SK-N-MC (cell line): ENCODE measurements around the gene CUX1.
"Not testable (repeated sequence)": the region's sequence is repeated elsewhere in the genome, so short reads cannot be mapped to it uniquely, and the experiment has no call there.

Experiments
- DNase-seq: peaks from one replicate; pipeline ENCODE4 v3.0.0-alpha.2; 2011; ENCODE audit warnings: low read depth, low spot score
- H3K27ac ChIP-seq: fragments of 200-600 bp; sonication (generic); 2 replicates; pipeline ENCODE4 v1.5.1; 2016; ENCODE audit warnings: mixed run types
- H3K36me3 ChIP-seq: fragments of 200-600 bp; sonication (generic); 2 replicates; pipeline ENCODE4 v1.6.1; 2017; ENCODE audit warnings: antibody characterized with exemption, low read length, mixed read lengths; ENCODE audit not compliant: insufficient read depth
- H3K4me3 ChIP-seq: fragments of 200-600 bp; sonication (generic); 2 replicates; pipeline ENCODE4 v1.5.1; 2016
- H3K9ac ChIP-seq: fragments of 200-600 bp; sonication (generic); 2 replicates; pipeline ENCODE4 v1.8.0; 2017; ENCODE audit warnings: mixed run types, mixed read lengths; ENCODE audit not compliant: insufficient read length
- H3K9me3 ChIP-seq: fragments of 200-600 bp; sonication (generic); 2 replicates; pipeline ENCODE4 v1.6.1; 2017; ENCODE audit warnings: low read depth, mild to moderate bottlenecking, antibody characterized with exemption, low read length, moderate library complexity, mixed read lengths
- EZH2 ChIP-seq: fragments of 200-600 bp; sonication (generic); IDR thresholded peaks from one replicate; pipeline ENCODE4 v1.6.1; 2017; ENCODE audit warnings: antibody characterized with exemption
- FOXP2 ChIP-seq: optimal IDR thresholded peaks from 2 replicates; pipeline ENCODE3; 2011; ENCODE audit warnings: mild to moderate bottlenecking, moderate library complexity; ENCODE audit not compliant: insufficient read depth; ENCODE audit errors: extremely low read length, control extremely low read depth
- POLR2AphosphoS5 ChIP-seq: IDR thresholded peaks from 2 replicates; pipeline ENCODE4 v1.6.1; 2012; ENCODE audit warnings: mild to moderate bottlenecking, low read depth, low read length, borderline replicate concordance

Gene CUX1

GRCh38 chr7:101788517-101788916, 28.9 kb upstream of the CUX1 start:
- no peak overlapping the region for H3K4me3 ChIP-seq
- TF ChIP-seq POLR2AphosphoS5 (no peak), FOXP2 (no peak), EZH2 (no peak)
- no peaks in the 10 kb centered on the region for H3K9me3 ChIP-seq
- H3K36me3 ChIP-seq: no peaks in the 10 kb centered on the region
- DNase-seq: no peak
- no peak overlapping the region for H3K27ac ChIP-seq
- H3K9ac ChIP-seq: no peak overlapping the region

DNA sequence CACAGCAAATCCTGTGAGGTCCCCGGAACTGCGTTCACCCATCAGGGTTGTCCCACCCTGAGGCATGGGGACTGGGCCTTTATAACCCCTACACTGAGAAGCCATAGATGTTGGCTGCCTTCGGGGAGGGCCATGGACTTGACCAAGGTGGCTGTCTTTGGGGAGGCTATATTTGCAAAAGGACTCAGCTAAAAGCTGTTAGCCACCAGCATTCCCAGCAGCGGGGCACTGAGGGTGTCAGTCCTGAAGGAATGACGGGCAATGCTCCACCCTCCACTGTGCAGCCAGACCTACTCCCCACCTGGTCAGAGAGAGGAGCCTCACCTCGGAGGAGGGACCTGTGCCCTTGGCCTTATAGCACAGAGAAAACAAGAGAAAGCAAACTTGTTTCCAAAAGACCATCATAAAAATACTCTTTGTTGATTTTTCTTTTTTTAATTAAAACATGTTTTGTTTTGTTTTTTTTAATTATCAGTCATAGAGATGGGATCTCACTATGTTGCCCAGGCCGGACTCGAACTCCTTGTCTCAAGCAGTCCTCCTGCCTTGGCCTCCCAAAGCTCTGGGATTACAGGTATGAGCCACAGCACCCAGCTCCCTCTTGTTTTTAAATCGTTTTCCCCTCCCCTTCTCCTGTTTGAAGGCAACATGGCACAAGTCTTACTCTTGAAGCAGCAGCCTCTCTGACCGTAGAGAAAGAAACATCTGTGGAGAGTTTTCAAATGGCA, 26.7 kb upstream of the CUX1 start:
- H3K9me3 ChIP-seq: no peaks in the 10 kb centered on the region
- TF ChIP-seq POLR2AphosphoS5 (no peak), EZH2 (no peak), FOXP2 (no peak)
- H3K4me3 ChIP-seq: no peak overlapping the region
- DNase-seq: no peak
- no peaks in the 10 kb centered on the region for H3K36me3 ChIP-seq
- H3K27ac ChIP-seq: no peak overlapping the region
- H3K9ac ChIP-seq: no peak overlapping the region

- TF ChIP-seq POLR2AphosphoS5 (no peak), FOXP2 (no peak), EZH2 (no peak)
- H3K27ac ChIP-seq: no peak overlapping the region
- no peak overlapping the region for H3K4me3 ChIP-seq
- no peak overlapping the region for H3K9ac ChIP-seq
- no peaks in the 10 kb centered on the region for H3K36me3 ChIP-seq
- no peak for DNase-seq
- H3K9me3 ChIP-seq: no peaks in the 10 kb centered on the region
Measured at GRCh38 chr7:101792051-101792681, 25.3 kb upstream of the CUX1 start.

DNA sequence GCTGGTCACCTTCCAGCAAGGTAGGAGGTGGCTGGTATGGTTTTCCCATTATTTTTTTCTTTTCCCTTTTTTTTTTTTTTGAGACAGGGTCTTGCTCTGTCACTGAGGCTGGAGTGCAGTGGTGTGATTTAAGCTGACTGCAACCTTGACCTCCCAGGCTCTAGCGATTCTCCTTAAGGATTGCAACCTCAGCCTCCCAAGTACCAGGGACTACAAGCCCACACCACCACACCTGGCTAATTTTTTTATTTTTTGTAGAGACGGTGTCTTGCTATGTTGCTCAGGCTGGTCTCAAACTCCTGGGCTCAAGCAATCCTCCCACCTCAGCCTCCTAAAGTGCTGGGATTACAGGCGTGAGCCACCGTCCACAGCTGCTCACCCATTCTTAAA, 24.7 kb upstream of the CUX1 start:
- H3K27ac ChIP-seq, H3K4me3 ChIP-seq, H3K9me3 ChIP-seq, DNase-seq, H3K36me3 ChIP-seq, H3K9ac ChIP-seq: not testable (repeated sequence)

DNA sequence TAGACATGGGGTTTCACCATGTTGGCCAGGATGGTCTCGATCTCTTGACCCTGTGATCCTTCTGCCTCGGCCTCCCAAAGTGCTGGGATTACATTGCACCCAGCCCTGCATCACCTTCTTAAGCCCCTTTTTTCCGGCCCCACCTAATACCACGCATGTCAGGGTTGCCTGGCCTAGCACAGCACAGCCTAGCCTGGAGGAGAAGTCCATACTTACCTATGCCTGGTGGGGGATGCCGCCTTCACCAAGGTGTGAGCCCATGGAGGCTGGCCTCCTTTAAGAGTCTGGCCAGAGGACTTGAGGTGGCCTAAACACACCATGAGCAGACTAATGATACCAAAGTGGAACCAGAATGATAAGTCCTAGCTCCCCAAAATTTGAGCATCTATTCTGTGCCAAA, 22.0 kb upstream of the CUX1 start:
- no peak overlapping the region for H3K9ac ChIP-seq
- no peak for DNase-seq
- no peak overlapping the region for H3K27ac ChIP-seq
- TF ChIP-seq EZH2 (no peak), POLR2AphosphoS5 (no peak), FOXP2 (no peak)
- no peaks in the 10 kb centered on the region for H3K36me3 ChIP-seq
- H3K9me3 ChIP-seq: no peaks in the 10 kb centered on the region
- H3K4me3 ChIP-seq: no peak overlapping the region

DNA sequence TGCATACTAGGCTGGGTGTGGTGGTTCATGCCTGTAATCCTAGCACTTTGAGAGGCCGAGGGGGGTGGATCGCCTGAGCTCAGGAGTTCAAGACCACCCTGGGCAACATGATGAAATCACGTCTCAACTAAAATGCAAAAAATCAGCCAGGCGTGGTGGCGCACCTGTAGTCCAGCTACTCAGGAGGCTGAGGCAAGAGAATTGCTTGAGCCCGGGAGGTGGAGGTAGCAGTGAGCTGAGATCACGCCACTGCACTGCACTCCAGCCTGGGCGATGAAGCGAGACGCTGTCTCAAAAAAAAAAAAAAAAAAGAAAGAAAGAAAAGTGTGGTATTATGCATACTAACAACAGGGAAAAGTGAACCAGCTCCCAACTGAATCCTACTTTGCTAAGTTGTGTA, 19.3 kb upstream of the CUX1 start:
- H3K9ac ChIP-seq, H3K4me3 ChIP-seq, H3K27ac ChIP-seq, DNase-seq, H3K9me3 ChIP-seq, H3K36me3 ChIP-seq: not testable (repeated sequence)

GRCh38 chr7:101803203-101804087, 14.0 kb upstream of the CUX1 start:
- Histone ChIP-seq H3K36me3 (no peaks in the 10 kb centered on the region), H3K9ac (no peak overlapping the region), H3K4me3 (no peak overlapping the region), H3K9me3 (no peaks in the 10 kb centered on the region), H3K27ac (no peak overlapping the region)
- no peak for DNase-seq
- no peak for TF ChIP-seq FOXP2
- TF ChIP-seq POLR2AphosphoS5: no peak
- no peak for TF ChIP-seq EZH2

GRCh38 chr7:101804088-101804963, 13.1 kb upstream of the CUX1 start:
- H3K4me3 ChIP-seq: no peak overlapping the region
- DNase-seq: no peak
- no peak for TF ChIP-seq FOXP2
- no peak for TF ChIP-seq EZH2
- TF ChIP-seq POLR2AphosphoS5: no peak

More at GRCh38 chr7:101804088-101804963, 13.1 kb upstream of the CUX1 start:
- Histone ChIP-seq H3K9ac (no peak overlapping the region), H3K36me3 (no peaks in the 10 kb centered on the region), H3K9me3 (no peaks in the 10 kb centered on the region), H3K27ac (no peak overlapping the region)
